ENCODE measurements around the gene NRG3.

DNA sequence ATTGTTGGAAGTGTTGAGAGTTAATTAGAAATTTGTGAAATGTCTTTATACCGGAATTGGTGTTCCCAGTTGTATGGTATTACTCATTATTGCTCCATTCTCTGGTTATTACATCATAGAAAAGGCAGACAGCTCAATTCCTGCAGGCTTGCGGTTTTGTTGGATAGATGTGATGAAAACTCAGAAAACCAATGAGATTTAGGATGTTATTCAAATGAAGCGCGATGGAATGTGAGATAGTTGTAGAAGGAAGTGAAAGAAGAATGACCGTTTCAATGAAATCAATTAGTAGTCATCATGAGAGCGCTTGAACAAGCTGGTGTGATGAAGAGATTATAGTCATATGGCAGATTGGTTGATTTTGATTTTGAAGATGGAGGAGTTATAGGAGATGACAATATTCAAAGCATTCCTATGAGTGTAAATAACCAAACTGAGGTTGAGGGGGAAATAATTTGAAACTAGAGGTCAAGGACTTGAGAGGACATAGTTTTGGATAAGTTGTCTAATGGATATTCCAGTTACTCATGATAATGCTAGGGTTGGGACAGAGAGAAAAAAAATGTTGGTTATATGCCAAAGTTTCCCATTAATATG lies 991.5 kb downstream of the NRG3 start:
- TF ChIP-seq TOX (CRISPR knock-in tag; IDR thresholded peaks at IDR 0.05; ENCODE audit: borderline replicate concordance): no peak; the same call in 1 of the 2 replicates
- TF ChIP-seq ARNTL (CRISPR knock-in tag; IDR thresholded peaks at IDR 0.05; ENCODE audit: borderline replicate concordance, low read depth): no peak
